GM12878 (cell line): ENCODE measurements around the gene ESR2. TPM values are rescaled to one million over a fixed set of nuclear protein-coding genes. Genes with fewer than 3 reads are reported as not detected.

Experiments used
- GABPA ChIP-seq: IDR thresholded peaks from 2 replicates; pipeline ENCODE4 v1.6.1; 2014; ENCODE audit warnings: antibody characterized with exemption, low read depth, mild to moderate bottlenecking, inconsistent platforms
- HCFC1 ChIP-seq: fragments of 150-350 bp; IDR thresholded peaks from 2 replicates; pipeline ENCODE4 v1.6.1; 2014; ENCODE audit warnings: low read length
- IKZF1 ChIP-seq: fragments of 450-650 bp; conservative IDR thresholded peaks from 2 replicates; pipeline ENCODE4 v1.6.1; 2017; ENCODE audit warnings: antibody characterized with exemption, mild to moderate bottlenecking
- LARP7 ChIP-seq: fragments of 450-650 bp; IDR thresholded peaks from 2 replicates; pipeline ENCODE4 v1.6.1; 2017; ENCODE audit warnings: mild to moderate bottlenecking
- MTA2 ChIP-seq: fragments of 450-650 bp; IDR thresholded peaks from 2 replicates; pipeline ENCODE4 v1.6.1; 2016; ENCODE audit warnings: low read depth, mild to moderate bottlenecking, moderate library complexity
- MTA3 ChIP-seq: IDR thresholded peaks from 2 replicates; pipeline ENCODE4 v1.6.1; 2012; ENCODE audit warnings: low read length, inconsistent platforms, borderline replicate concordance
- MYC ChIP-seq: IDR thresholded peaks from 2 replicates; pipeline ENCODE4 v1.6.1; 2011; ENCODE audit warnings: mild to moderate bottlenecking, low read length, moderate library complexity, inconsistent platforms; ENCODE audit not compliant: insufficient read depth, insufficient replicate concordance, insufficient read length, severe bottlenecking
- NFIC ChIP-seq: IDR thresholded peaks from 2 replicates; pipeline ENCODE4 v1.6.1; 2012; ENCODE audit warnings: low read depth, mild to moderate bottlenecking, inconsistent platforms, low read length, moderate library complexity
- PAX5 ChIP-seq: IDR thresholded peaks from 2 replicates; pipeline ENCODE4 v1.6.1; 2011; ENCODE audit warnings: low read depth, low read length, borderline replicate concordance
- POLR2A ChIP-seq: IDR thresholded peaks from 2 replicates; pipeline ENCODE4 v1.6.1; 2011; ENCODE audit warnings: low read depth, mild to moderate bottlenecking, low read length
- POU2F2 ChIP-seq: IDR thresholded peaks from 3 replicates; pipeline ENCODE4 v1.6.1; 2011; ENCODE audit warnings: low read depth, mild to moderate bottlenecking, low read length, borderline replicate concordance
- RCOR1 ChIP-seq: conservative IDR thresholded peaks from 2 replicates; pipeline ENCODE4 v1.6.1; 2012; ENCODE audit warnings: low read depth, low read length, improper control_type of control experiment
- RELB ChIP-seq: fragments of 450-650 bp; IDR thresholded peaks from 2 replicates; pipeline ENCODE4 v1.6.1; 2017; ENCODE audit warnings: low read depth, mild to moderate bottlenecking, moderate library complexity
- SMAD5 ChIP-seq: IDR thresholded peaks from 2 replicates; pipeline ENCODE4 v1.6.1; 2016; ENCODE audit warnings: antibody characterized with exemption, low read depth
- TBL1XR1 ChIP-seq: IDR thresholded peaks from 2 replicates; pipeline ENCODE4 v1.6.1; 2012; ENCODE audit warnings: low read depth, low read length, improper control_type of control experiment
- TCF12 ChIP-seq: IDR thresholded peaks from 2 replicates; pipeline ENCODE4 v1.6.1; 2011; ENCODE audit warnings: low read depth, mild to moderate bottlenecking, low read length
- YY1 ChIP-seq: IDR thresholded peaks from 2 replicates; pipeline ENCODE4 v1.6.1; 2011; ENCODE audit warnings: low read depth, mild to moderate bottlenecking, low read length
- ZNF207 ChIP-seq: fragments of 450-650 bp; IDR thresholded peaks from 2 replicates; pipeline ENCODE4 v1.6.1; 2014; ENCODE audit warnings: antibody characterized with exemption, mild to moderate bottlenecking, borderline replicate concordance
- ZNF384 ChIP-seq: IDR thresholded peaks from 2 replicates; pipeline ENCODE4 v1.6.1; 2012; ENCODE audit warnings: low read depth, mild to moderate bottlenecking, low read length, improper control_type of control experiment, borderline replicate concordance
- polyA plus RNA-seq, 11 experiments: library from polyadenylated mRNA; depleted of rRNA in 4 of 11; unstranded in 6 of 11; stranded (reverse) in 5 of 11; fragments of >200 nt; fragmentation: Nextera tagmentation in 4 of 11; fragmentation: Illumina TruSeq in 1 of 11; extraction: Ambion mirVana in 4 of 11; extraction: Trizol in 1 of 11; gene quantifications; 1 replicate in 1 of 11; 2 replicates in 10 of 11; pipeline versions ENCODE4 v1.2.1 to v1.2.3, GENCODE V29; 2011 to 2016; ENCODE audit warnings: inconsistent platforms in 2 of 11, missing spikeins in 2 of 11, low read depth in 1 of 11
- total RNA-seq, 4 experiments: library from RNA; depleted of rRNA in 3 of 4; stranded (reverse); fragments of >200 nt in 3 of 4; fragmentation: Illumina TruSeq in 1 of 4; extraction: Trizol in 1 of 4; gene quantifications; 2 replicates each; pipeline versions ENCODE4 v1.2.1 to v1.2.3, GENCODE V29; 2013 to 2021
- TF ChIP-seq, protein P1 (sequence below): IDR thresholded peaks from 2 replicates; pipeline ENCODE4 v1.6.1; 2011; ENCODE audit warnings: mild to moderate bottlenecking, low read depth, low read length, moderate library complexity; ENCODE audit not compliant: insufficient replicate concordance
- TF ChIP-seq, protein P2 (sequence below): fragments of 450-650 bp; formaldehyde crosslinking; IDR thresholded peaks from 2 replicates; pipeline ENCODE4 v1.4.0; 2022; ENCODE audit warnings: mild to moderate bottlenecking, moderate library complexity
- TF ChIP-seq, protein P3 (sequence below): fragments of 450-650 bp; IDR thresholded peaks from 2 replicates; pipeline ENCODE4 v1.6.1; 2017; ENCODE audit warnings: mild to moderate bottlenecking, low read depth, inconsistent platforms; ENCODE audit not compliant: poor library complexity, severe bottlenecking

Gene ESR2
- total and polyA plus RNA-seq, 10 of the 15 experiments (the other 5 are each of a cell fraction or from before 2014, with no cell fraction given): 0.29 to 2.6 (median 0.81) TPM

- TF ChIP-seq, protein P1, sequence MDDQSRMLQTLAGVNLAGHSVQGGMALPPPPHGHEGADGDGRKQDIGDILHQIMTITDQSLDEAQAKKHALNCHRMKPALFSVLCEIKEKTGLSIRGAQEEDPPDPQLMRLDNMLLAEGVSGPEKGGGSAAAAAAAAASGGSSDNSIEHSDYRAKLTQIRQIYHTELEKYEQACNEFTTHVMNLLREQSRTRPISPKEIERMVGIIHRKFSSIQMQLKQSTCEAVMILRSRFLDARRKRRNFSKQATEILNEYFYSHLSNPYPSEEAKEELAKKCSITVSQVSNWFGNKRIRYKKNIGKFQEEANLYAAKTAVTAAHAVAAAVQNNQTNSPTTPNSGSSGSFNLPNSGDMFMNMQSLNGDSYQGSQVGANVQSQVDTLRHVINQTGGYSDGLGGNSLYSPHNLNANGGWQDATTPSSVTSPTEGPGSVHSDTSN: peak; percentile 82
- TF ChIP-seq SMAD5 (0 out of 2 replicates have a peak, but pooled peaks have one; percentile 28), POLR2A (peak; percentile 76), IKZF1 (peak; percentile 88), RCOR1 (0 out of 2 replicates have a peak, but pooled peaks have one; percentile 33), TCF12 (peak; percentile 81), MTA3 (no peak; the same call in 1 of the 2 replicates), HCFC1 (no peak), TBL1XR1 (peak; percentile 69; the same call in 1 of the 2 replicates), GABPA (no peak), PAX5 (peak; percentile 60; the same call in 1 of the 2 replicates), ZNF384 (no peak), YY1 (peak; percentile 49; the same call in 1 of the 2 replicates), ZNF207 (no peak), POU2F2 (peak; percentile 92), MYC (peak; percentile 28), MTA2 (peak; percentile 98), LARP7 (peak; percentile 46), RELB (peak; percentile 93), NFIC (peak; percentile 73)
- TF ChIP-seq, protein P2, sequence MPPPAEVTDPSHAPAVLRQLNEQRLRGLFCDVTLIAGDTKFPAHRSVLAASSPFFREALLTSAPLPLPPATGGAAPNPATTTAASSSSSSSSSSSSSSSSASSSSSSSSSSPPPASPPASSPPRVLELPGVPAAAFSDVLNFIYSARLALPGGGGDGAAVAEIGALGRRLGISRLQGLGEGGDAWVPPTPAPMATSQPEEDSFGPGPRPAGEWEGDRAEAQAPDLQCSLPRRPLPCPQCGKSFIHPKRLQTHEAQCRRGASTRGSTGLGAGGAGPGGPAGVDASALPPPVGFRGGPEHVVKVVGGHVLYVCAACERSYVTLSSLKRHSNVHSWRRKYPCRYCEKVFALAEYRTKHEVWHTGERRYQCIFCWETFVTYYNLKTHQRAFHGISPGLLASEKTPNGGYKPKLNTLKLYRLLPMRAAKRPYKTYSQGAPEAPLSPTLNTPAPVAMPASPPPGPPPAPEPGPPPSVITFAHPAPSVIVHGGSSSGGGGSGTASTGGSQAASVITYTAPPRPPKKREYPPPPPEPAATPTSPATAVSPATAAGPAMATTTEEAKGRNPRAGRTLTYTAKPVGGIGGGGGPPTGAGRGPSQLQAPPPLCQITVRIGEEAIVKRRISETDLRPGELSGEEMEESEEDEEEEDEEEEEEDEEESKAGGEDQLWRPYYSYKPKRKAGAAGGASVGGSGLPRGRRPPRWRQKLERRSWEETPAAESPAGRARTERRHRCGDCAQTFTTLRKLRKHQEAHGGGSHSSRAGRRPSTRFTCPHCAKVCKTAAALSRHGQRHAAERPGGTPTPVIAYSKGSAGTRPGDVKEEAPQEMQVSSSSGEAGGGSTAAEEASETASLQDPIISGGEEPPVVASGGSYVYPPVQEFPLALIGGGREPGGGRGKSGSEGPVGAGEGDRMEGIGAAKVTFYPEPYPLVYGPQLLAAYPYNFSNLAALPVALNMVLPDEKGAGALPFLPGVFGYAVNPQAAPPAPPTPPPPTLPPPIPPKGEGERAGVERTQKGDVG (CRISPR knock-in tag): 0 out of 2 replicates have a peak, but pooled peaks have one; percentile 43
- TF ChIP-seq, protein P3, sequence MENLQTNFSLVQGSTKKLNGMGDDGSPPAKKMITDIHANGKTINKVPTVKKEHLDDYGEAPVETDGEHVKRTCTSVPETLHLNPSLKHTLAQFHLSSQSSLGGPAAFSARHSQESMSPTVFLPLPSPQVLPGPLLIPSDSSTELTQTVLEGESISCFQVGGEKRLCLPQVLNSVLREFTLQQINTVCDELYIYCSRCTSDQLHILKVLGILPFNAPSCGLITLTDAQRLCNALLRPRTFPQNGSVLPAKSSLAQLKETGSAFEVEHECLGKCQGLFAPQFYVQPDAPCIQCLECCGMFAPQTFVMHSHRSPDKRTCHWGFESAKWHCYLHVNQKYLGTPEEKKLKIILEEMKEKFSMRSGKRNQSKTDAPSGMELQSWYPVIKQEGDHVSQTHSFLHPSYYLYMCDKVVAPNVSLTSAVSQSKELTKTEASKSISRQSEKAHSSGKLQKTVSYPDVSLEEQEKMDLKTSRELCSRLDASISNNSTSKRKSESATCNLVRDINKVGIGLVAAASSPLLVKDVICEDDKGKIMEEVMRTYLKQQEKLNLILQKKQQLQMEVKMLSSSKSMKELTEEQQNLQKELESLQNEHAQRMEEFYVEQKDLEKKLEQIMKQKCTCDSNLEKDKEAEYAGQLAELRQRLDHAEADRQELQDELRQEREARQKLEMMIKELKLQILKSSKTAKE: peak; percentile 79
These were observed 58.2 kb downstream of the ESR2 start (continued) for GRCh38 chr14:64235652-64236640.
